Neural cell (in vitro differentiated cells): ENCODE measurements around the gene OSBPL5. TPM values are rescaled to one million over a fixed set of nuclear protein-coding genes. Genes with fewer than 3 reads are reported as not detected.

Source experiments
- H2AFZ ChIP-seq: fragments of 200-600, 300-800 bp; sonication (generic), shearing (Covaris generic); 2 replicates; pipeline ENCODE4 v1.6.0; 2014; ENCODE audit warnings: low read depth, mild to moderate bottlenecking, antibody characterized with exemption, low read length, moderate library complexity
- H3F3A ChIP-seq: fragments of 200-600 bp; shearing (Covaris generic); 2 replicates; pipeline ENCODE4 v1.6.1; 2016; ENCODE audit warnings: mild to moderate bottlenecking, moderate library complexity, mixed read lengths, antibody characterized with exemption, low read length; ENCODE audit not compliant: insufficient read depth, poor library complexity, severe bottlenecking
- H3K27ac ChIP-seq: fragments of 200-600, 300-800 bp; sonication (generic), shearing (Covaris generic); 2 replicates; pipeline ENCODE4 v1.5.1; 2014; ENCODE audit warnings: mild to moderate bottlenecking, low read length, moderate library complexity
- H3K27me3 ChIP-seq: fragments of 300-800, 200-600 bp; sonication (generic), shearing (Covaris generic); 2 replicates; pipeline ENCODE4 v1.6.0; 2014; ENCODE audit warnings: mild to moderate bottlenecking, low read depth, low read length, moderate library complexity; ENCODE audit not compliant: insufficient read depth
- H3K36me3 ChIP-seq: fragments of 300-800, 200-600 bp; sonication (generic), shearing (Covaris generic); 2 replicates; pipeline ENCODE4 v1.5.1; 2014; ENCODE audit warnings: mild to moderate bottlenecking, antibody characterized with exemption, low read length, moderate library complexity; ENCODE audit not compliant: insufficient read depth
- H3K4me2 ChIP-seq: fragments of 300-800, 200-600 bp; sonication (generic), shearing (Covaris generic); 2 replicates; pipeline ENCODE4 v1.6.0; 2014; ENCODE audit warnings: mild to moderate bottlenecking, low read length
- H3K4me3 ChIP-seq: fragments of 300-800, 200-600 bp; sonication (generic), shearing (Covaris generic); 2 replicates; pipeline ENCODE4 v1.5.1; 2014; ENCODE audit warnings: mild to moderate bottlenecking, low read length, moderate library complexity
- H3K79me2 ChIP-seq: fragments of 200-600 bp; shearing (Covaris generic); replicated peaks from 2 replicates; pipeline ENCODE4 v1.6.0; 2014; ENCODE audit warnings: mild to moderate bottlenecking, low read length, moderate library complexity; ENCODE audit not compliant: insufficient read depth
- H3K9ac ChIP-seq: fragments of 300-800, 200-600 bp; sonication (generic), shearing (Covaris generic); 2 replicates; pipeline ENCODE4 v1.6.1; 2016; ENCODE audit warnings: mild to moderate bottlenecking, low read length, mixed read lengths
- H3K9me2 ChIP-seq: fragments of 200-600 bp; shearing (Covaris generic); 2 replicates; pipeline ENCODE4 v1.6.1; 2016; ENCODE audit warnings: mild to moderate bottlenecking, low read length, mixed read lengths; ENCODE audit not compliant: insufficient read depth
- H3K9me3 ChIP-seq: fragments of 200-600, 300-800 bp; sonication (generic), shearing (Covaris generic); 2 replicates; pipeline ENCODE4 v1.6.1; 2016; ENCODE audit warnings: mild to moderate bottlenecking, mixed run types, low read length, moderate library complexity, mixed read lengths
- H4K20me1 ChIP-seq: fragments of 200-600 bp; shearing (Covaris generic); 2 replicates; pipeline ENCODE4 v1.6.1; 2016; ENCODE audit warnings: mild to moderate bottlenecking, mixed run types; ENCODE audit not compliant: insufficient read depth
- EP300 ChIP-seq: fragments of 450-650 bp; conservative IDR thresholded peaks from 2 replicates; pipeline ENCODE4 v1.6.1; 2014; ENCODE audit warnings: antibody characterized with exemption, mild to moderate bottlenecking, moderate library complexity; ENCODE audit not compliant: poor library complexity, severe bottlenecking
- EZH2 ChIP-seq: fragments of 200-600, 300-800 bp; shearing (Covaris generic), sonication (generic); IDR thresholded peaks from 2 replicates; pipeline ENCODE4 v1.6.1; 2014; ENCODE audit warnings: antibody characterized with exemption, low read length, borderline replicate concordance, mild to moderate bottlenecking; ENCODE audit not compliant: insufficient read depth, poor library complexity, severe bottlenecking
- MXI1 ChIP-seq: fragments of 450-650 bp; conservative IDR thresholded peaks from 2 replicates; pipeline ENCODE4 v1.6.1; 2014; ENCODE audit warnings: antibody characterized with exemption, mild to moderate bottlenecking; ENCODE audit not compliant: poor library complexity, severe bottlenecking
- POLR2AphosphoS5 ChIP-seq: IDR thresholded peaks from 2 replicates; pipeline ENCODE4 v1.6.1; 2012
- RAD21 ChIP-seq: fragments of 450-650 bp; conservative IDR thresholded peaks from 2 replicates; pipeline ENCODE4 v1.6.1; 2014; ENCODE audit warnings: antibody characterized with exemption, mild to moderate bottlenecking, moderate library complexity
- SMC3 ChIP-seq: fragments of 450-650 bp; conservative IDR thresholded peaks from 2 replicates; pipeline ENCODE4 v1.6.1; 2014; ENCODE audit warnings: antibody characterized with exemption, mild to moderate bottlenecking, moderate library complexity; ENCODE audit not compliant: poor library complexity
- TAF1 ChIP-seq: IDR thresholded peaks from 2 replicates; pipeline ENCODE4 v1.6.1; 2012; ENCODE audit warnings: low read depth
- polyA plus RNA-seq: library from polyadenylated mRNA; depleted of rRNA; stranded (reverse); fragments of >200 nt; gene quantifications from 2 replicates; pipeline ENCODE4 v1.2.3, GENCODE V29; 2014
- TF ChIP-seq, protein P1 (sequence below): fragments of 450-650 bp; IDR thresholded peaks from 2 replicates; pipeline ENCODE4 v1.5.1; 2014; ENCODE audit warnings: antibody characterized with exemption, mild to moderate bottlenecking, moderate library complexity; ENCODE audit not compliant: poor library complexity, severe bottlenecking
- TF ChIP-seq, protein P2 (sequence below): IDR thresholded peaks from 2 replicates; pipeline ENCODE4 v1.6.1; 2012; ENCODE audit warnings: borderline replicate concordance

OSBPL5 gene
- polyA plus RNA-seq, 1 donor from 2014 or later = 49.1 TPM

DNA sequence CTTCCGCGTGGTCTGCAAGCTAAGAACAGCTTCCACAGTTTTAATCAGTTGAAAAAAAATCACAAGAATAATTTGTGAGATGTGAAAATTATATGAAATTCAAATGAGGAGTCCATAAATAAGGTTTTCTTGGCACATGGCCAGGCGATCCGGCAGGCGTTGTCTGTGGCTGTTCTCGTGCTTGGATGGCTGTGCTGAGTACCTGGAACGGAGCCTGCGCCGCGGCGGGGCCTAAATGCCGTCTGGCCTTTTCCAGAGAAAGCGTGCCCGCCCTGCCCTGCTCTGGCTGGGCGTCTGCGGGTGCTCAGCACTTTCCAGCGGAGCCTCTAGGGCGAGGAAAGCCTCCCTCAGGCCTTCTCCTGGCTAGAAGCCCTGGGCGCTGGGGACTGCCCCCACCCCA, 41.8 kb downstream of the OSBPL5 start:
- Histone ChIP-seq H3K9ac (no peak overlapping the region), H3K79me2 (no peaks in the 10 kb centered on the region), H3F3A (no peaks in the 10 kb centered on the region), H2AFZ (no peak overlapping the region), H3K36me3 (no peaks in the 10 kb centered on the region), H3K27me3 (no peaks in the 10 kb centered on the region), H3K9me2 (no peaks in the 10 kb centered on the region), H3K9me3 (no peaks in the 10 kb centered on the region), H3K4me3 (no peak overlapping the region), H3K4me2 (no peak overlapping the region), H3K27ac (no peak overlapping the region), H4K20me1 (no peaks in the 10 kb centered on the region)
- no peak for TF ChIP-seq MXI1
- TF ChIP-seq TAF1 = no peak
- no peak for TF ChIP-seq EP300
- TF ChIP-seq SMC3 = no peak
- no peak for TF ChIP-seq RAD21
- no peak for TF ChIP-seq EZH2
- TF ChIP-seq POLR2AphosphoS5 = no peak
- TF ChIP-seq, protein P1, sequence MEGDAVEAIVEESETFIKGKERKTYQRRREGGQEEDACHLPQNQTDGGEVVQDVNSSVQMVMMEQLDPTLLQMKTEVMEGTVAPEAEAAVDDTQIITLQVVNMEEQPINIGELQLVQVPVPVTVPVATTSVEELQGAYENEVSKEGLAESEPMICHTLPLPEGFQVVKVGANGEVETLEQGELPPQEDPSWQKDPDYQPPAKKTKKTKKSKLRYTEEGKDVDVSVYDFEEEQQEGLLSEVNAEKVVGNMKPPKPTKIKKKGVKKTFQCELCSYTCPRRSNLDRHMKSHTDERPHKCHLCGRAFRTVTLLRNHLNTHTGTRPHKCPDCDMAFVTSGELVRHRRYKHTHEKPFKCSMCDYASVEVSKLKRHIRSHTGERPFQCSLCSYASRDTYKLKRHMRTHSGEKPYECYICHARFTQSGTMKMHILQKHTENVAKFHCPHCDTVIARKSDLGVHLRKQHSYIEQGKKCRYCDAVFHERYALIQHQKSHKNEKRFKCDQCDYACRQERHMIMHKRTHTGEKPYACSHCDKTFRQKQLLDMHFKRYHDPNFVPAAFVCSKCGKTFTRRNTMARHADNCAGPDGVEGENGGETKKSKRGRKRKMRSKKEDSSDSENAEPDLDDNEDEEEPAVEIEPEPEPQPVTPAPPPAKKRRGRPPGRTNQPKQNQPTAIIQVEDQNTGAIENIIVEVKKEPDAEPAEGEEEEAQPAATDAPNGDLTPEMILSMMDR = no peak
- TF ChIP-seq, protein P2, sequence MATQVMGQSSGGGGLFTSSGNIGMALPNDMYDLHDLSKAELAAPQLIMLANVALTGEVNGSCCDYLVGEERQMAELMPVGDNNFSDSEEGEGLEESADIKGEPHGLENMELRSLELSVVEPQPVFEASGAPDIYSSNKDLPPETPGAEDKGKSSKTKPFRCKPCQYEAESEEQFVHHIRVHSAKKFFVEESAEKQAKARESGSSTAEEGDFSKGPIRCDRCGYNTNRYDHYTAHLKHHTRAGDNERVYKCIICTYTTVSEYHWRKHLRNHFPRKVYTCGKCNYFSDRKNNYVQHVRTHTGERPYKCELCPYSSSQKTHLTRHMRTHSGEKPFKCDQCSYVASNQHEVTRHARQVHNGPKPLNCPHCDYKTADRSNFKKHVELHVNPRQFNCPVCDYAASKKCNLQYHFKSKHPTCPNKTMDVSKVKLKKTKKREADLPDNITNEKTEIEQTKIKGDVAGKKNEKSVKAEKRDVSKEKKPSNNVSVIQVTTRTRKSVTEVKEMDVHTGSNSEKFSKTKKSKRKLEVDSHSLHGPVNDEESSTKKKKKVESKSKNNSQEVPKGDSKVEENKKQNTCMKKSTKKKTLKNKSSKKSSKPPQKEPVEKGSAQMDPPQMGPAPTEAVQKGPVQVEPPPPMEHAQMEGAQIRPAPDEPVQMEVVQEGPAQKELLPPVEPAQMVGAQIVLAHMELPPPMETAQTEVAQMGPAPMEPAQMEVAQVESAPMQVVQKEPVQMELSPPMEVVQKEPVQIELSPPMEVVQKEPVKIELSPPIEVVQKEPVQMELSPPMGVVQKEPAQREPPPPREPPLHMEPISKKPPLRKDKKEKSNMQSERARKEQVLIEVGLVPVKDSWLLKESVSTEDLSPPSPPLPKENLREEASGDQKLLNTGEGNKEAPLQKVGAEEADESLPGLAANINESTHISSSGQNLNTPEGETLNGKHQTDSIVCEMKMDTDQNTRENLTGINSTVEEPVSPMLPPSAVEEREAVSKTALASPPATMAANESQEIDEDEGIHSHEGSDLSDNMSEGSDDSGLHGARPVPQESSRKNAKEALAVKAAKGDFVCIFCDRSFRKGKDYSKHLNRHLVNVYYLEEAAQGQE = no peak

DNA sequence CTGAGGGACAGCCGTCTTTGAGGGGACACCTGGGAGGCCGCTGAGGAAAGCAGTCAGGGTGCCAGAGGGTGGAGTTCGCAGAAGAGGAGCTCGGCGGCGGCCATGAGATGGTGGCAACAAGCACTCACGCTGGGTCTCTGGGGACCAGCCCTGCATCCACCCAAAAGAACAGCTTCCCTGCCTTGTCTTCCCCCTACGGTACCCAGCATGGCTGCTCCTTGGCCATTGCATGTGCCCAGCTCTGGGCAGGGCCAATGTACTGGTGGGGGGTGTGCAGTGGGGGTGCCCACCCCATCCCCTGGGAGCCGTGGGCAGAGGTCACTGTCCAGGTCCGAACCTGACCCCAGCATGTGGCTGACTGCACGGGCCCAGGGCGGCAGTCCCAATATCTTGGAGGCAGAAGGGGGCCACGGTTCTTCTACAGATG, 42.3 kb downstream of the OSBPL5 start:
- Histone ChIP-seq H2AFZ (no peak overlapping the region), H3K36me3 (no peaks in the 10 kb centered on the region), H3K4me3 (no peak overlapping the region), H3K79me2 (no peaks in the 10 kb centered on the region), H3K9me2 (no peaks in the 10 kb centered on the region), H3K27ac (no peak overlapping the region), H3K9ac (no peak overlapping the region), H3K9me3 (no peaks in the 10 kb centered on the region), H3K4me2 (no peak overlapping the region), H4K20me1 (no peaks in the 10 kb centered on the region), H3F3A (no peaks in the 10 kb centered on the region), H3K27me3 (no peaks in the 10 kb centered on the region)
- no peak for TF ChIP-seq POLR2AphosphoS5
- TF ChIP-seq, protein P2 = no peak
- no peak for TF ChIP-seq MXI1
- TF ChIP-seq EP300 = no peak
- no peak for TF ChIP-seq RAD21
- TF ChIP-seq, protein P1 = no peak
- TF ChIP-seq SMC3 = no peak
- TF ChIP-seq EZH2 = no peak
- no peak for TF ChIP-seq TAF1
